ENCODE measurements around the gene AKAP13.
"Not testable (repeated sequence)": the region's sequence is repeated elsewhere in the genome, so short reads cannot be mapped to it uniquely, and the experiment has no call there.

Gene AKAP13

DNA sequence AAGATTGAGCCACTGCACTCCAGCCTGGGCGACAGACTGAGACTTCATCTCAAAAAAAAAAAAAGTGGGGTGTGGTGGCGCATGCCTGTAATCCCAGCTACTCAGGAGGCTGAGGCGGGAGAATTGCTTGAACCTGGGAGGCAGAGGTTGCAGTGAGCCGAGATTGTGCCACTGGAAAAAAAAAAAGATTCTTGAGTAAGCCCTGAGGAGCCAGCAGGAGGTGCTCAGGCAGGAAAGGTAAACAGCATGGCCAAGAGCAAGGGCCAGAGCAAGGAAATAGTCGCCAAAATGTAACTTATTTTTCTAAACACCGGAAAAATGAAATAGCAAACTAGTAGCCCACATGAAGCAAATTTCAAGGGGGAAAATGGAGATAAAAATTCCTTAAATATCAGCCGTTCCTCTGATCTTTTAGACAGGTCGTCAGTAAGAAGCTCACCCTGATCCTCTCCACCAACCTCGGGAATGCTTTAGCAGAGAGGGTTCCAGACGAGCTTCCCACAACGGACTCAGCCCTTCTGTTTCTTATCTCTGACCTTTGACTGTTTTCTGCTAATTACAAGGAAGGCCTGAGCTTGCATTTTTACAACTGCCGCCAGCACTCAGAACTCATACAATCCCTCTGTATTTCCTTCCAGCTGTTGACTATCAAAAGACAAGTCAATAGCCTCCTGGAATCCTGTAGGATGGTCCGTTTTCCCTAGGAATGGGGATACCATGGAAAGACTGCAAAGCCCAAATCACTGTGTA lies 45.0 kb upstream of the AKAP13 start:
- TF ChIP-seq, protein P1, sequence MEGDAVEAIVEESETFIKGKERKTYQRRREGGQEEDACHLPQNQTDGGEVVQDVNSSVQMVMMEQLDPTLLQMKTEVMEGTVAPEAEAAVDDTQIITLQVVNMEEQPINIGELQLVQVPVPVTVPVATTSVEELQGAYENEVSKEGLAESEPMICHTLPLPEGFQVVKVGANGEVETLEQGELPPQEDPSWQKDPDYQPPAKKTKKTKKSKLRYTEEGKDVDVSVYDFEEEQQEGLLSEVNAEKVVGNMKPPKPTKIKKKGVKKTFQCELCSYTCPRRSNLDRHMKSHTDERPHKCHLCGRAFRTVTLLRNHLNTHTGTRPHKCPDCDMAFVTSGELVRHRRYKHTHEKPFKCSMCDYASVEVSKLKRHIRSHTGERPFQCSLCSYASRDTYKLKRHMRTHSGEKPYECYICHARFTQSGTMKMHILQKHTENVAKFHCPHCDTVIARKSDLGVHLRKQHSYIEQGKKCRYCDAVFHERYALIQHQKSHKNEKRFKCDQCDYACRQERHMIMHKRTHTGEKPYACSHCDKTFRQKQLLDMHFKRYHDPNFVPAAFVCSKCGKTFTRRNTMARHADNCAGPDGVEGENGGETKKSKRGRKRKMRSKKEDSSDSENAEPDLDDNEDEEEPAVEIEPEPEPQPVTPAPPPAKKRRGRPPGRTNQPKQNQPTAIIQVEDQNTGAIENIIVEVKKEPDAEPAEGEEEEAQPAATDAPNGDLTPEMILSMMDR (IDR thresholded peaks at IDR 0.05), result no peak
- H3K27me3 ChIP-seq, result no peaks in the 10 kb centered on the region
- H3K4me3 ChIP-seq (ENCODE audit: low read depth in 1 of 2, low read length in 1 of 2), result no peak overlapping the region
- no peaks in the 10 kb centered on the region for H3K9me3 ChIP-seq
- no peak overlapping the region for H3K27ac ChIP-seq
- no peaks in the 10 kb centered on the region for H3K36me3 ChIP-seq
- H3K4me1 ChIP-seq (ENCODE audit: control insufficient read depth in 1 of 2, insufficient read depth in 1 of 2, low read depth in 1 of 2, low read length in 1 of 2), result peaks cover 2 to 9% of the 10 kb centered on the region in 2 experiments

DNA sequence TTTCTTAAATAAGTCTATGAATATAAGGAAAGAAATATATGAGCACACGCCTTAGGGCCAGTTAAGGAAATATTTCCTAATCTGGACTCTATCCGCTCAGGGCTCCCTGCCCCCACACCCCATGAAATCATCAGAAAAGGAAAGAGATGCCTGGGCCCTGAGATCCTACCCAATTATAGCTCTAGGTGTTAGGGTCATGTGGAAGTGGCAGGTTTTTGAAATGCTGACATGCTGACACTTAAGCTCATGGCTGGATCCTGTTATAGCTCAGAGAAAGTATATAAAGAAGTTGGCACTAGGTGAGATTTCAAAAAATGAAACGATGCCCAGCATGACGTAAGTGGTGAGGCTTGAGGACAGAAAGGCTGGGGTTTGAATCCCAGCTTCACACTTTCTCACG lies 43.5 kb upstream of the AKAP13 start:
- TF ChIP-seq, protein P1 (IDR thresholded peaks at IDR 0.05), result no peak
- no peak overlapping the region for H3K27ac ChIP-seq
- no peaks in the 10 kb centered on the region for H3K4me1 ChIP-seq (ENCODE audit: control insufficient read depth in 1 of 2, insufficient read depth in 1 of 2, low read depth in 1 of 2, low read length in 1 of 2)
- no peaks in the 10 kb centered on the region for H3K9me3 ChIP-seq
- no peaks in the 10 kb centered on the region for H3K27me3 ChIP-seq
- no peak overlapping the region for H3K4me3 ChIP-seq (ENCODE audit: low read depth in 1 of 2, low read length in 1 of 2)
- no peaks in the 10 kb centered on the region for H3K36me3 ChIP-seq

GRCh38 chr15:85337425-85338074 lies 42.9 kb upstream of the AKAP13 start:
- TF ChIP-seq, protein P1 (IDR thresholded peaks at IDR 0.05), result no peak
- no peaks in the 10 kb centered on the region for H3K36me3 ChIP-seq
- H3K9me3 ChIP-seq, result no peaks in the 10 kb centered on the region
- H3K4me3 ChIP-seq (ENCODE audit: low read depth in 1 of 2, low read length in 1 of 2), result no peak overlapping the region
- H3K27ac ChIP-seq, result no peak overlapping the region
- no peaks in the 10 kb centered on the region for H3K27me3 ChIP-seq
- H3K4me1 ChIP-seq (ENCODE audit: control insufficient read depth in 1 of 2, insufficient read depth in 1 of 2, low read depth in 1 of 2, low read length in 1 of 2), result no peaks in the 10 kb centered on the region

GRCh38 chr15:85340321-85340665 lies 40.1 kb upstream of the AKAP13 start:
- Histone ChIP-seq H3K9me3 (no peaks in the 10 kb centered on the region), H3K27me3 (no peaks in the 10 kb centered on the region), H3K4me1 (ENCODE audit: control insufficient read depth in 1 of 2, insufficient read depth in 1 of 2, low read depth in 1 of 2, low read length in 1 of 2) (no peaks in the 10 kb centered on the region), H3K4me3 (ENCODE audit: low read depth in 1 of 2, low read length in 1 of 2) (no peak overlapping the region), H3K27ac (no peak overlapping the region), H3K36me3 (no peaks in the 10 kb centered on the region)
- TF ChIP-seq, protein P1 (IDR thresholded peaks at IDR 0.05), result no peak

GRCh38 chr15:85340852-85341251 lies 39.6 kb upstream of the AKAP13 start:
- Histone ChIP-seq H3K4me1 (ENCODE audit: control insufficient read depth in 1 of 2, insufficient read depth in 1 of 2, low read depth in 1 of 2, low read length in 1 of 2) (no peaks in the 10 kb centered on the region), H3K27ac (no peak overlapping the region), H3K36me3 (no peaks in the 10 kb centered on the region), H3K4me3 (ENCODE audit: low read depth in 1 of 2, low read length in 1 of 2) (no peak overlapping the region), H3K27me3 (no peaks in the 10 kb centered on the region), H3K9me3 (no peaks in the 10 kb centered on the region)
- TF ChIP-seq, protein P1 (IDR thresholded peaks at IDR 0.05), result no peak

- not testable (repeated sequence) for H3K27ac ChIP-seq; H3K36me3 ChIP-seq; H3K9me3 ChIP-seq; H3K27me3 ChIP-seq; H3K4me1 ChIP-seq (ENCODE audit: control insufficient read depth in 1 of 2, insufficient read depth in 1 of 2, low read depth in 1 of 2, low read length in 1 of 2); H3K4me3 ChIP-seq (ENCODE audit: low read depth in 1 of 2, low read length in 1 of 2)
Measured at GRCh38 chr15:85342163-85342562, 38.2 kb upstream of the AKAP13 start.

GRCh38 chr15:85343443-85343842 lies 37.0 kb upstream of the AKAP13 start:
- not testable (repeated sequence) for H3K9me3 ChIP-seq; H3K4me1 ChIP-seq (ENCODE audit: control insufficient read depth in 1 of 2, insufficient read depth in 1 of 2, low read depth in 1 of 2, low read length in 1 of 2); H3K27me3 ChIP-seq; H3K36me3 ChIP-seq; H3K27ac ChIP-seq; H3K4me3 ChIP-seq (ENCODE audit: low read depth in 1 of 2, low read length in 1 of 2)

DNA sequence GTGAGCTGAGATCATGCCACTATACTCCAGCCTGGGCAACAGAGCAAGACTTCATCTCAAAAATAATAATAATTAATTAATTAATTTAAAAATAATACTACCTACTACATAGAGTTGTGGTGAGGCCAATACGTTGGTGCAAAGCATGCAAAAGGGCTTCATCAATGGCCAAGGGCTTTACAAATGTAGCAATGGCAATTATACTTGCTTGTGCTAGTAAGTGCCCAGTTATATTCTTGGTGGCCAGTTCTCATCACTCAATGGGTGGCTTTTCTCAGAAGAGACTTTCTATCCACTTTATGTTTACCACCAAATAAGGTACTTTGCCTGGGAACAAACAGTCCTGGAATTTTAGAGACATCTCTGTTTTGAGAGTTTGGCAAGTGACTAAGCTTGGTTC lies 36.2 kb upstream of the AKAP13 start:
- not testable (repeated sequence) for H3K27ac ChIP-seq; H3K27me3 ChIP-seq; H3K4me3 ChIP-seq (ENCODE audit: low read depth in 1 of 2, low read length in 1 of 2); H3K36me3 ChIP-seq; H3K9me3 ChIP-seq; H3K4me1 ChIP-seq (ENCODE audit: control insufficient read depth in 1 of 2, insufficient read depth in 1 of 2, low read depth in 1 of 2, low read length in 1 of 2)

DNA sequence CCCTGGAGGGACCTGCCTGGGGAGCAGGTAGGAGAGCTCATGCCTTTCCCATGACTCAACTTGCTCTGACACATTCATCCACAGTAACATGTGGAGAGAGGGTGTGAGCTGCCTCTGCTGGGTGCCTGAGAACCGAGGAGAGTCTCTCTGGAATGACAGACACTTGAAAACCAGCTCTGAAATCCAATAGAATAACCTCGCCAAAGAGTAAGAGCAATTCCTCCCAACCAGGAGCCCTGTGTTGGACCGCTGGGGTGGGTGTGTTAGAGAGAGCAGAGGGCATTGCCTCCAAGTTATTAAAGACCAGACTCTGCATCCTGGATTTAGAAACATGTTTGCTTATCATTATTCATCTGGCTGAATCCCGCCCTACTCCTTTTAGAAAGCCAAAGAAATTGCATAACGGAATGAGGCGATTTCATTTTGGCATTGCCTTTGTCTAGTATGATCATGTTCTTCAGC lies 35.7 kb upstream of the AKAP13 start:
- not testable (repeated sequence) for H3K4me1 ChIP-seq (ENCODE audit: control insufficient read depth in 1 of 2, insufficient read depth in 1 of 2, low read depth in 1 of 2, low read length in 1 of 2); H3K4me3 ChIP-seq (ENCODE audit: low read depth in 1 of 2, low read length in 1 of 2); H3K27me3 ChIP-seq; H3K9me3 ChIP-seq; H3K36me3 ChIP-seq; H3K27ac ChIP-seq
